Esophagus squamous epithelium (tissue), 4 donors: ENCODE data around the gene RAB11FIP5.

ENCODE experiments used
- POLR2A ChIP-seq, 4 donors: fragments of 450-650 bp; IDR thresholded peaks; one replicate each; pipeline ENCODE4 v1.6.1; 2017; ENCODE audit warnings: antibody characterized with exemption in 4 of 4, mild to moderate bottlenecking in 4 of 4, moderate library complexity in 3 of 4
- TF ChIP-seq, protein P1 (sequence below), 6 experiments: fragments of 450-650 bp in 4 of 6; fragments of 200-600 bp in 2 of 6; sonication (generic) in 2 of 6; IDR thresholded peaks; one replicate each; pipeline ENCODE4 v1.5.1; 2016 to 2019; ENCODE audit warnings: antibody characterized with exemption in 6 of 6, mild to moderate bottlenecking in 4 of 6, moderate library complexity in 4 of 6

DNA sequence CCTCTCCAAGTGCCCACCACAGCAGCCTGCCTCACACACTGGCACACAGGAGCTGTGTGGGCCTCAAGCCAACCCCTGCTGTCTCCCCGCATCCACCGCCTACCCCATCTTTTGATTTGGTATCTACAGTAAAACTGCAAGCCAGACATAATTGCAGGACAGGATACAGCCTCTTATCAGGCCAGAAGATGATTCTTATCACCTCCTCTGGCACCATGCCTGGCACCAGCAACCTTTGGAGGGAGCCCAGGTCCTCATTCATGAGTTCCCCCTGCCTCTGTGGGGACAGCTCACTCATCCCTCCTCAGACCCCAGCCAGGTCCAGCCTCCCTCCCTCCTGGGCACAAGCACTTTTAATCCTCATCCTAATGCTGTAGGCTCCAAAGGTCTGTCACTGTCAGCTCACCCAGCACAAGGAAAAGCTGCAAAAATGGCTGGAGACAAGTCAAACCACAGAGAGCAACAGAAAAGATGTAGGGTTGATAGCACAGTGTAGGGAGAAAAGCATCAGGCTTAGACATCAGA is 9.7 kb downstream of the RAB11FIP5 start:
- TF ChIP-seq, protein P1, sequence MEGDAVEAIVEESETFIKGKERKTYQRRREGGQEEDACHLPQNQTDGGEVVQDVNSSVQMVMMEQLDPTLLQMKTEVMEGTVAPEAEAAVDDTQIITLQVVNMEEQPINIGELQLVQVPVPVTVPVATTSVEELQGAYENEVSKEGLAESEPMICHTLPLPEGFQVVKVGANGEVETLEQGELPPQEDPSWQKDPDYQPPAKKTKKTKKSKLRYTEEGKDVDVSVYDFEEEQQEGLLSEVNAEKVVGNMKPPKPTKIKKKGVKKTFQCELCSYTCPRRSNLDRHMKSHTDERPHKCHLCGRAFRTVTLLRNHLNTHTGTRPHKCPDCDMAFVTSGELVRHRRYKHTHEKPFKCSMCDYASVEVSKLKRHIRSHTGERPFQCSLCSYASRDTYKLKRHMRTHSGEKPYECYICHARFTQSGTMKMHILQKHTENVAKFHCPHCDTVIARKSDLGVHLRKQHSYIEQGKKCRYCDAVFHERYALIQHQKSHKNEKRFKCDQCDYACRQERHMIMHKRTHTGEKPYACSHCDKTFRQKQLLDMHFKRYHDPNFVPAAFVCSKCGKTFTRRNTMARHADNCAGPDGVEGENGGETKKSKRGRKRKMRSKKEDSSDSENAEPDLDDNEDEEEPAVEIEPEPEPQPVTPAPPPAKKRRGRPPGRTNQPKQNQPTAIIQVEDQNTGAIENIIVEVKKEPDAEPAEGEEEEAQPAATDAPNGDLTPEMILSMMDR (IDR thresholded peaks at IDR 0.05) = no peak
- TF ChIP-seq POLR2A (IDR thresholded peaks at IDR 0.05) = no peak
